ENCODE results near the gene CKB.

GRCh38 chr14:103530831-103531230 lies 8.2 kb upstream of the CKB start:
- TF ChIP-seq RFX5 (IDR thresholded peaks at IDR 0.05) (no peak), FOSL2 (IDR thresholded peaks at IDR 0.05) (no peak), FOSL2 (CRISPR knock-in tag; IDR thresholded peaks at IDR 0.05) (no peak), JUN (IDR thresholded peaks at IDR 0.05) (no peak), POLR2A (IDR thresholded peaks at IDR 0.05; ENCODE audit: low read length) (no peak), RAD21 (conservative IDR thresholded peaks at IDR 0.05 in 1 of 2, IDR thresholded peaks at IDR 0.05 in 1 of 2) (no peak), MAZ (IDR thresholded peaks at IDR 0.05; ENCODE audit: borderline replicate concordance, low read depth, low read length) (no peak), RNF2 (IDR thresholded peaks at IDR 0.05; ENCODE audit: borderline replicate concordance, low read depth) (no peak), CBX2 (IDR thresholded peaks at IDR 0.05; ENCODE audit: borderline replicate concordance, low read depth) (no peak)
- TF ChIP-seq, protein P1, sequence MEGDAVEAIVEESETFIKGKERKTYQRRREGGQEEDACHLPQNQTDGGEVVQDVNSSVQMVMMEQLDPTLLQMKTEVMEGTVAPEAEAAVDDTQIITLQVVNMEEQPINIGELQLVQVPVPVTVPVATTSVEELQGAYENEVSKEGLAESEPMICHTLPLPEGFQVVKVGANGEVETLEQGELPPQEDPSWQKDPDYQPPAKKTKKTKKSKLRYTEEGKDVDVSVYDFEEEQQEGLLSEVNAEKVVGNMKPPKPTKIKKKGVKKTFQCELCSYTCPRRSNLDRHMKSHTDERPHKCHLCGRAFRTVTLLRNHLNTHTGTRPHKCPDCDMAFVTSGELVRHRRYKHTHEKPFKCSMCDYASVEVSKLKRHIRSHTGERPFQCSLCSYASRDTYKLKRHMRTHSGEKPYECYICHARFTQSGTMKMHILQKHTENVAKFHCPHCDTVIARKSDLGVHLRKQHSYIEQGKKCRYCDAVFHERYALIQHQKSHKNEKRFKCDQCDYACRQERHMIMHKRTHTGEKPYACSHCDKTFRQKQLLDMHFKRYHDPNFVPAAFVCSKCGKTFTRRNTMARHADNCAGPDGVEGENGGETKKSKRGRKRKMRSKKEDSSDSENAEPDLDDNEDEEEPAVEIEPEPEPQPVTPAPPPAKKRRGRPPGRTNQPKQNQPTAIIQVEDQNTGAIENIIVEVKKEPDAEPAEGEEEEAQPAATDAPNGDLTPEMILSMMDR (IDR thresholded peaks at IDR 0.05) = no peak
- TF ChIP-seq, protein P2, sequence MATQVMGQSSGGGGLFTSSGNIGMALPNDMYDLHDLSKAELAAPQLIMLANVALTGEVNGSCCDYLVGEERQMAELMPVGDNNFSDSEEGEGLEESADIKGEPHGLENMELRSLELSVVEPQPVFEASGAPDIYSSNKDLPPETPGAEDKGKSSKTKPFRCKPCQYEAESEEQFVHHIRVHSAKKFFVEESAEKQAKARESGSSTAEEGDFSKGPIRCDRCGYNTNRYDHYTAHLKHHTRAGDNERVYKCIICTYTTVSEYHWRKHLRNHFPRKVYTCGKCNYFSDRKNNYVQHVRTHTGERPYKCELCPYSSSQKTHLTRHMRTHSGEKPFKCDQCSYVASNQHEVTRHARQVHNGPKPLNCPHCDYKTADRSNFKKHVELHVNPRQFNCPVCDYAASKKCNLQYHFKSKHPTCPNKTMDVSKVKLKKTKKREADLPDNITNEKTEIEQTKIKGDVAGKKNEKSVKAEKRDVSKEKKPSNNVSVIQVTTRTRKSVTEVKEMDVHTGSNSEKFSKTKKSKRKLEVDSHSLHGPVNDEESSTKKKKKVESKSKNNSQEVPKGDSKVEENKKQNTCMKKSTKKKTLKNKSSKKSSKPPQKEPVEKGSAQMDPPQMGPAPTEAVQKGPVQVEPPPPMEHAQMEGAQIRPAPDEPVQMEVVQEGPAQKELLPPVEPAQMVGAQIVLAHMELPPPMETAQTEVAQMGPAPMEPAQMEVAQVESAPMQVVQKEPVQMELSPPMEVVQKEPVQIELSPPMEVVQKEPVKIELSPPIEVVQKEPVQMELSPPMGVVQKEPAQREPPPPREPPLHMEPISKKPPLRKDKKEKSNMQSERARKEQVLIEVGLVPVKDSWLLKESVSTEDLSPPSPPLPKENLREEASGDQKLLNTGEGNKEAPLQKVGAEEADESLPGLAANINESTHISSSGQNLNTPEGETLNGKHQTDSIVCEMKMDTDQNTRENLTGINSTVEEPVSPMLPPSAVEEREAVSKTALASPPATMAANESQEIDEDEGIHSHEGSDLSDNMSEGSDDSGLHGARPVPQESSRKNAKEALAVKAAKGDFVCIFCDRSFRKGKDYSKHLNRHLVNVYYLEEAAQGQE (IDR thresholded peaks at IDR 0.05) = no peak

Data from A549 (cell line).